ENCODE data around the gene TMEM51.

TMEM51 gene

DNA sequence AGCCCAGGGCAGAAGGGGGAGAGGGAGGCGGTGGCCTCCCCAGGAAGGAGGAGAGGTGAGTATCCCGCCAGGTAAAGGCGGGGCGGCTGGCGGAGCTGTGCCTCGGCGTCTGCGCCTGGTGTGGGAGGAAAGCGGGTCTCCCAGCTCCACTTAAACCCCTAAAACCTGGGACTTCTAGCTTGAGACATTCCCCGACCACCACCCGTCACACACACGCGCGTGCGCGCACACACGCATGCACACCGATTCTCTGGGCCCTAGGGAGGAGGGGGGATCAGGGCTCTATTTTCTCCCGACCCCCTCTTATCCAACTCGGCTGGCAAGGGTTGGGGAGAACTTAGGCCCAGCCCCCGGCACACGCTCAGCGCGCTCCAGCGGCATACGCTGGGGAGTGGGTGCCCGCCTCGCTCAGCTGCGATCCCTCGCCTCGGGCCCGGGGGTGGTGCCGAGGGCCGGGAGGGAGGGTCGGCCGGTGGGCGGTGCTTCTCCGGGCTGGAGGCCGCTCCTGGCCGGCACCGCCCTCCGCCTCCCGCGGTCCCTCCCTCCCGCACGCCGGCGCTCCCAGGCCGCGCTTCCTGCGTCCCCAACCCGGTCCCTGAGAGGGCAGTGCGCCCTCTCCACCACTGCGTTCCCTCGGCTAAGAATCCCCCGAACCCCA, at the start of gene TMEM51:
TMEM51 (plus strand) TSS at position 564 of the 658 bp plus-strand sequence. CDS start 61,341 bp downstream, outside the sequence.
- peak in 6 of 14 donors; percentile 38 to 69 (median 47) for DNase-seq

- DNase-seq, result peak in 1 of 14 donors; percentile 17
Measured at GRCh38 chr1:15103906-15104305, 49.6 kb upstream of the TMEM51 start.

DNA sequence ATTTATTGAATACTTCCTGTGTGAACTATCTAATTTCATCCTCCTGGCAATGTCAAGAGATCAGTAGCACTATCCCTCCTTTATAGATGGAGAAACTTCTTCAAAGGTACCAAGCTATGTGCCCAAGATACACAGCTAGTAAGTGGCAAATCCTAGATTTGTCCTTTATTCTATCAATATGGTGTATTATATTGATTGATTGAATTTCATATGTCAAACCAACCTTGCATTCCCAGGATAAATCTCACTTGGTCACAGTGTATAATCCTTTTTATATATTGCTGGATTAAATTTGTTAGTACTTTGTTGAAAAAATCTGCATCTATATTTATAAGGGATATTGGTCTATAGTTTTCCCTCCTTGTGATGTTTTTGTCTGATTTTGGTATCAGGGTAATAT, 48.8 kb upstream of the TMEM51 start:
- DNase-seq, result no peak

DNA sequence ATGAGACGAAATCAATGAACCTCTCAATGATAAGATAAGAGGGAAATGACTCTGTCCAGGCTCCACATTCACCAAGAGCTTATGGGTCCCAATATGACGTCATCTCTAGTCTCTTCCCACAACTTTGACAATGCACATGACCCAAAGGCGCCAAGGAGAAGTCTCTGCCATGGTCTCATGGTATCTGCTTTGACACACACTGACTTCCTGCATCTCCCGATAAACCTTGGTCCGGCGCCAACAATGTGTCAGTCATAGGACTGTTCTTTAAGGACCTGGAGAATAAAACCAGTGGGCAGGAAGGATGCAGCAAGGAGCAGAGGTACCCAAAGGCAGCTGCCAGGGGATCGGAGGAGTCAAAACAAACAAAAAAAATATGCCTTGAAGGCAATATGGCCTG, 46.9 kb upstream of the TMEM51 start:
- DNase-seq, result no peak

GRCh38 chr1:15107058-15107687, 46.4 kb upstream of the TMEM51 start:
- no peak for DNase-seq

- DNase-seq, result no peak
Measured at GRCh38 chr1:15107911-15108310, 45.6 kb upstream of the TMEM51 start.

DNA sequence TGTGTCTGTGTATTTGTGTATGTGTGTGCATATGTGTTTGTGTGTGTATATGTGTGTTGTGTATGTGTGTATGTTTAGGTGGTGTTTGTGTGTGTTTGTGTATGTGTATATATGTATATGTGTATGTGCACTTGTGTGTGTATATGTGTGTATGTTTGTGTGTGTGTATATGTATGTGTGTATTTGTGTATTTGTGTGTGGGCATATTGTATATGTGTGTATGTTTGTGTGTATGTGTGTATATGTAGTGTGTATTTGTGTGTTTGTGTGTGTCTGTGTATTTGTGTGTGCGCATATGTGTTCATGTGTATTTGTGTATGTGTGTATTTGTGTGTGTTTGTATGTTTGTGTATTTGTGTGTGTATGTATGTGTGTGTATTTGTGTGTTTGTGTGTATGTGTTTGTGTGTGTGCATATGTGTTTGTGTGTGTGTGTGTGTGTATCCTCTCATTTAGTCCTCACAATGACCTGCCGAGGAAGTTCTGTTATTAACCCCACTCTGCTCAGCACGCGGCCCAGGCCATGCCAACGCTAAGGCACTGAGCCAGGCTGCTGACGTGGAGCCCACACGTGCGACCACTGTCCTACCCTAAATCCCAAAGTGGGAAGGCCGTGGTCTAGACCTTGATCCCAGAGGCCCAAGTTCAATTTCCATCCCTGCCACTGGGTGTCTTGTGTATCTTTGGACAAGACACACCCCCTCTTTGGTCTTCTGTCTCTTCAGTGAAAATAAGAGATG, 43.2 kb upstream of the TMEM51 start:
- no peak for DNase-seq

GRCh38 chr1:15110867-15111230, 42.7 kb upstream of the TMEM51 start:
- no peak for DNase-seq

DNA sequence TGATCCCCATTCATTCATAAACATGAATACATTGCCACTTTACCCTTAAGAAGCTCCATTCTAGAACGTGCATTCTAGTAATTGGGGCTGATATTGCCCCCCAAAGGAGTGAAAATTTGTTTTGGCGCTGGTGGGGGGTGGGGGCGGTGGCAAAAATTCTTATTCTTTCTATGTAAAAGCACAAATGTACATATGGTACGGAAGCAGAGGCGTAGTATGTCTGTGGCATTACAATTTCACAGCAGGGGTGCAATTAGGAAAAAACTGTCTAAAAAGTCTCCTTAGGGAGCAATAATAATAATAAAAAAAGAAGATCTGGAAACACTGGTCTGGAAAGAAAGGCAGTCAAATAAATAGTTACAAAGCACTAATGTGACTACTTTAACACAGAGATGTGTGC, 40.4 kb upstream of the TMEM51 start:
- no peak for DNase-seq

DNA sequence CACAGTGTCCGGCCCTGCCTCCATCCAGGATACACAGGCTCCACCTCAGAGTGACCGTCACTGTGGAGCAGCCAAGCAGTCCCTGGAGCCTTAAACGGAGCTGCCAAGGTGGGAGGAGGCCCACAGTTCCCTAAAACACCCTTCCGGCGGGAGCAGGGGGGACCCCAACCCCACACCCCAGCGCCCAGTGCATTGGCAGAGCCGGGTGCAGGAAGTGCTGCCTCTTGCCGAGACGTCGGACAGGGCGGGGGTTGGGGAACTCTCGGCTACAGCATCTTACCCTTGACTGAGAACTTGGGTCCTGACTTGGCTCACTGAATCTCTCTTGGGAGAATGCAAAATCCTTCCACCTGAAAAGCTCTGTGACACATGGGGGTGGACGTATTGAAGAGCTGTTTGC, 38.7 kb upstream of the TMEM51 start:
- DNase-seq, result no peak

DNA sequence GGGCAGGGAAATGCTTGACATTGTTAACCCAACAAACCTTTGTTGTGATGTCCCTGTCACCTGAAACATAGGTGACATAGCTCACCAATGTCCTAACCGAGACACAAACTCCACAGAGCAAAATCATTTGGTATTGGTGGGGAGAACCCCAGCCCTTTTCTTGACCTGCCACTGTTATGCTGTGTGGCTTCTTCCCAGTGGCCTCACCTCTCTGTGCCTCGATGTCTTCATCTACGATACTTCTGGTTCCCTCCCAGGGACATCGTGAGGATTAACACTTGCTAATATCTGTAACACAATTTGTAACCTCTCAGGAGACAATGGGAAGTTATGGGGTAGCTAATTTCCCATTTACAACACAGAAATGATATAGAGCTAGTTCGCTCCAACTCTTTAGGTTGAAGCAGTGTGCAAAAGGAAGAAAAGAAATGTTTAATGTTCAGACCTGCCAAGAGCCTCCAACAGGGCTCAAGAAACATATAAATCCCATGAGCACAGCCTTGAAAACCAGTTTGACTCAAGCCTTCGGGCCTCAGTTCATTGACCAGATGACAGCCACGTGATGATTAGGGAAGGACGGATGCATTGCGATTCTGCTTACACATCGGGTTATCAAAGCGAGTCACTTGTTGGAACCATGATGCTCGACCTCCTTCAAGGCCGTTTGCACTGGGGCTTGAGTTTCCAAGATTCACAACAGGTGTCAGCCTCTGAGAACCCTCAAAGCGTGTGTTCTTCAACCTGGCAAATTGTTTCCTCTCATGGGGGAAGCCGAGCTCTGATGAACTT, 37.8 kb upstream of the TMEM51 start:
- DNase-seq, result no peak

DNA sequence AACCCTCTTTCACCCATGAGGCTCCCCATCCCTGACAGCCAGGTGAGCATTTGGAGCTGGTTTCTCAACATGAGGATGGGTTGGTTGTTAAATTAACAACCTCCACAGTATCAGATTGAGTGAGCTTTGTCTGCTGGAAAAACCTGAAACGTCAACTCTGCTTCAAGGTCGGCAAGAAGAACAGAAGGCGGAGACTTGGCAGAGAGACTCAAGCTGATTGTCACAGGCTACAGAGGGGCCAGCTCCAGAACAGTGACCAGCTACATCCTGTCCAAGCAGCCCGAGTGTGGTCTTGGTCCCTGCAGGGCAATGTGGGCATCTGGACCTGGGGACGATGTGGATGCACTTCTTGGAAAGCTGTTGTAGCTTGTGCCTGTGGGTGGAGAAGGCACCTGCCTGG, 36.6 kb upstream of the TMEM51 start:
- peak in 1 of 14 donors; percentile 6 for DNase-seq

DNA sequence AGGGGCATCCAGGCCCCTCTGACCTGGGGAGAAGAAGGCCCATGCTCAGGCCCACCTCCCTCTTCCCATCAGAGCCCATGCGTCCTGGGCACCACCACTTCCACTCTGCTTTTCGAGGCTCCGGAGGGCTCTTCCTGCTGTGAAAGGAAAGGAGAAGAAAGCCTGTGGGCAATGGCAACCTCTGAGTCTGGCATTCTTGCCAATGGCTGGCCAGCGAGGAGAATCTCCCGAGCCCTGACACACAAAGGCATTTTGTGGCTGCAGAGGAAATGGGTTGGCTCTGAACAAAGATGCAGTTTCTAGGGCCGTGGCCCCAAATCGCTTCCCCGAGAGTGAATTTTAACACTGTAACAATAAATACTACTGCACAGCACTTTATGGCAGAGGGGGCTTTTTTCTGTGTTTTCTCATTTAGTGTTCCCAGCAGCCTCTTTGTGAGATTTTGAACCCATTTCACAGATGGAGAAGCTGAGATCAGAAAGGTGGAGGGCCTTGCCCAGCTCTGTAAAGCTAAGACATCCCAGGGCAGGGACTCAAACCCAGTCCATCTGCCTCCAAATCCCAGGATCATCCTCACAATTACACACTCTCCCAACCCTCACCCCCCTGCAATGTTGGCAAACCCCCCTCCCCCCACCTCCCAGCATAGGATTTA, 35.7 kb upstream of the TMEM51 start:
- DNase-seq, result no peak

GRCh38 chr1:15118579-15118978, 35.0 kb upstream of the TMEM51 start:
- DNase-seq, result no peak

DNA sequence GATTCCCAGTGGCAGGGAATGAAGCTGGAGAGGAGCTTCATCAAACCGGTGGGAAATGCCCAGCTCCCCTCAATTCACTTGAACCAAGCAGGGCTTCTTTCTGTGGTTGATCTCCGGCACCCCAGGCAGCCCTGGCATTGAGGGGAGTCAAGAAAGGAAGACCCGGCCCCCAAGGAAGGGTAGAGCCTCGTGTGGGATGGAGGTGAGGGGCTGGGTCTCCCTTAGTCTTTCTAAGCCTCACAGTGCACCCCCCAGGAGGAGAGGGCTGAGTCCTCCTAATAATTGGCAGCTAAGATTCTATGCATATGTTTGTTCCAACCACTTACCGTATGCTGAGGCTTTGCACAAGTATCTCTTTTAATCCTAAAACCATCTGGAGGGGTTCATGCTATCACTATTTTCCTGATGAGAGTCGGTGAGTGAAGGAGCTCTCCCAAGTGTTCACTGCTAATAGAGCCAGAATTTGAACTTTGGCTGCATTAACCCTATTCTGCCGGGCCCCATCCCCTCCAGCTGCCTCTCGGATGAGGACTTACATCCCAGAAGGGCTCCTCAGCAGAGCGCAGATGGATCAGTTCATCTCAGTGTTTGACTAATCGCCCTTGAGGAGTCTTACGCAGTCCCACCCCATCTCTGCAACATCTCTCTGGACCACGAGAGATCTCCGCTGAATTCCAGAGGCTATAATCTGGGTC, 33.1 kb upstream of the TMEM51 start:
- DNase-seq, result no peak

DNA sequence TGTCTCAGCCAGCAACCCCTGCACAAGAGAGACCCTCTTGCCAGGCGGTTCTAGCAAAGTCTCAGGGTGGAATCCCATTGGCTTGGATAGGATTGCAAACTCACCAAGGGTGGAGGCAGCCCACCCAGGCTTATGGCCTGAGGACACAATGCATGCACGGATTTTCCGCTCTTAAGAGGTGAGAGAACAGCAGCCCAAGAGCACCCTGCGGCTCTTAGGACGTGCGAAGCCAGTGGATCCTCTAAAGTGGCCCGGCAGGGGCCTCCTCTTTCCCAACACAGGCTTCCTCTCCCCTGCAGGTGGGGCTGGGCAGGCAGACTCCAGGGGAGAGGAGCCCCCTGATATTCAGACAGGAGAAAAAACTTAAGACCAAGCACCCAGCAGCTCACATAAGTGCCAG, 31.2 kb upstream of the TMEM51 start:
- no peak for DNase-seq

DNA sequence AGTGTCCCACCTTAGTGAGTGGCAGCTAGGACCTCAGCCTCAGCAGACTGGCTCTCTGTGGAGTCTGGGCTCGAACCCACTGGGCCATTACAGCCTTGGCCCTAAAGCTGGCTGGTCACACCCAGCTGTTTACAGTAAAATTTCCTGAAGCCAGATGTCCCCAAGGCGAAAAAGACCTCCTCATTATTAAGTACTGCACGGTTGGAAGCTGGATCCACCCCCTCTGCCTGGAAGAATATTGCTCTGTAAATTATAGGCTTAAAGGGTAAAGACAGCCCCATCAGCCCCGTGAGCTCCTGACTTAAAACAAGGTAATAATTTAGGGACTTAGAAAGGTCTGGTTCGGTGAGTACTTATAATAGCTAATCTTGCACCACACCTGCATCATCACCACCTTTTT, 30.3 kb upstream of the TMEM51 start:
- no peak for DNase-seq

GRCh38 chr1:15123925-15124324, 29.6 kb upstream of the TMEM51 start:
- no peak for DNase-seq

DNA sequence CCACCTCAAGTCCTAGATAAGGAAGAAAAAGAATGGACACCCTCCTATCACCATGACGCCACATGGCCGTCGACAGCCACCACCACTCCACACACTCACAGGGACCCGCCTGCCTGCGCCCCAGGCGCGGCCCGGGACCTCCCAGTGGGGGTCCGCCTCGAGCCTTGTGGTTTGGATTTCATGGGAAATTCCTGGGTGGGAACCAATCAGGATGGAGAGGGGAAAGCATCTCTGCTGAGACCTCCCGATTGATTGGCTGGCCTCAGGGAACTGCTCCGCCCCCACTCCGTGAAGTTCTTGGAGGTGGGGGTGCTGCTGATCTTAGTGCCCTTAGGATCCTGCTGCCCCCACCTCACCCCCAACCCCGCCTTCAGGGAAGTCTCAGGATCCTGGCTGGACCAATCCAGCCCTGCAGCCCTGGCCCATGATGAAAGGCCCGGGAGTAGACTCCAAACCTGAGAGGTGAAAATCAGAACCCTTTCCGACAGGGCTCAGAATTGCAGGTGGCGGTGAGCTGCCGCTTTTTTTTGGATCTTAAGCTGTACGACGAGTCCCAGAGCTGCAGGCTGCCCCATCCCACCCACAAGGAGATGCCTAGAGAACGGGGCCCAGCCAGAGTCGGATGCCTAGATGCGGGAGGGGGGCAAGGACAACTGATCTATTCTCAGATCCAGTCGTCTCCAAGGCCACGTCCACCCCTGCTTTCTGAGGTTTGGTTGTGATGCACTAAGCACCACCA, 29.0 kb upstream of the TMEM51 start:
- DNase-seq, result no peak

DNA sequence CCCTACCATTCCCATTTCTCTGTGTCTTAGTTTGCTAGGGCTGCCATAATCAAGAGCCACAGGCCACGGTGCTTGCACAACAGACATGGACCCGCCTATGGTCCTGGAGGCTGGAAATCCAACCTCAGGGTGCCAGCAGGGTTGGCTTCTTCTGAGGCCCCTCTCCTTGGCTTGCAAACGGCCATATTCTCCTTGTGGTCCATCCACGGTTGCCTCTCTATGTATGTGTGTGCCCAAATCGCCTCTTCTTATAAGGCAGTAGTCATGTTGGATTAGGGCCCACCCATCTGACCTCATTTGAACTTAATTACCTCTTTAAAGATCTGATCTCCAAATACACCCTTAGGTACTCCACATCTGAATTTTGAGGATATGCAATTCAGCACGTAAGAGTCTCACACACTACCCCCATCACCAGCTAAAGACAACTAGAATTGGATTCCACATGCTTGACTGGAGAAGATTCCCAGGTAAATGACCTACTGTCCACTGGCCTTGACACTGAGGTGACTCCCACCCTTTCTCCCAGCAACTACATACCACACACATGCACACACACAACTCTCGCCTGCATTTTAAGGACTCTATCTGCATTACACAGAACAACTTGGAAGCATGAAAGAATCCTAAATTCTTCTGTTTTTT, 28.3 kb upstream of the TMEM51 start:
- DNase-seq, result no peak

DNA sequence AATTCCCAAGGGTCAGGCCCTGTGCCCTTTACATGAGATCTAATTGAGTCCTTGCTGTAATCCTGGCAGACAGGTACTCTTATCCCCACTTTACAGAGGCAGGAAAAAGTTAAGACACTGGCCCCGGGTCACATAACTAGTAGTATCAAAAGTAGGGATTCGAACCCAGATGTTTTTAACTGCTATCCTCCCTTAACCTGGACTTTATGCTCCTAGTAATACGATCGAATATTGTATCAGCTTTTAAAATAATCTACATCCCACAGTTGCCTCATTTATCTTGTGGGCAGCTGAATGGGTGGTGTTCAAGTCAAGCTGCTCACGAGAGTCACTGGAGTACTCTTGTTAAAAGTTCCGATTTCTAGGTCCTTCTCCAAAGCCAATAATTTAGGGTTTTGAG, 25.5 kb upstream of the TMEM51 start:
- DNase-seq, result no peak
